Fibroblast of skin of right quadriceps (primary cell): Measurements from ENCODE around the gene AGAP2.
A peak's percentile ranks its signal among the peaks of the same experiment; 100 is the strongest.

Experiments
- DNase-seq: peaks from one replicate; pipeline ENCODE4 v3.0.0-alpha.2; 2013

AGAP2 gene

DNA sequence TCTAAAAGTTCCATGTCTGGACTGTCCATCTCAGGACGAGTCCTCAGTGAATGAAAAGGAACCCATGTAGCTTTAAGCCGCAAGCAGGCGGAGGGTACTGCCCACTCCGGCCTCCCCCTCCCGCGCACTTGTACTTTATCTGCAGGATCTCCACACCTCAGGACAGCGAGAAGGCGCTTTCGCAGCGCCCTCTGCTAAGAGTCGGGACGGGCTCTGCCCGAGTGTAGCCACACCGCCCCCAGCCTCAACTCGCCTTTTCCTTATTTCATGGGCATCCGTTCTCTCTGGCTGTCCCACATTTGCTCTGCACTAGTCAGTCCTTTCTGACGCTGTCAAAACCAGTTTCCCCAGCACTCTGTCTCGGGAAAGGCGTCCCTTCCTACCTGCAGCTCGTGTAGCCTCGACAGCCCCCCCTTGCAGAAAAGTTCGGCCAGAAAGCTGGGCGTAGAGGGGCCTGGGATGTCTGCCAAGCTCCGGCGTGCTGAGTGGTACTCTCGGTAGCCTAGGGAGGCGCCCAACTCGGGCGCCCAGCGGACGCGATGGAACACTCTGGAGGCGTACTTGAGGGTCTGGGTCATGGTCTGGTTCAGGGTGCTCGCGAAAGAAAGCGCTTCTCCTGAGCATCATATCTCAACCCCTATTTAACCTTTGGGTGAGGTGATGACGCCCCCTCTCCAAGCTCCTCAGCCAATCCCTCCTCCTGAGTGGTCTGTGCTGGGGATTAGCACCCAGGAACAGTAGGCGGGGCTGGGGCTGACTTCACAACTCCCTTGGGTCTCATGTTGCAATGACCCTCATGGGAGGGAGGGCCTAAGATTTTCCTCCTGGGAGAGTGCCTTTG, 28.1 kb upstream of the AGAP2 start, which contains the start of gene CYP27B1:
Gene CYP27B1, minus strand, starts transcription at position 615 of the 841 bp plus-strand sequence. Its CDS starts 37 bp downstream, at position 578.
- DNase-seq = no peak

GRCh38 chr12:57765698-57766463, 27.3 kb upstream of the AGAP2 start:
- no peak for DNase-seq

DNA sequence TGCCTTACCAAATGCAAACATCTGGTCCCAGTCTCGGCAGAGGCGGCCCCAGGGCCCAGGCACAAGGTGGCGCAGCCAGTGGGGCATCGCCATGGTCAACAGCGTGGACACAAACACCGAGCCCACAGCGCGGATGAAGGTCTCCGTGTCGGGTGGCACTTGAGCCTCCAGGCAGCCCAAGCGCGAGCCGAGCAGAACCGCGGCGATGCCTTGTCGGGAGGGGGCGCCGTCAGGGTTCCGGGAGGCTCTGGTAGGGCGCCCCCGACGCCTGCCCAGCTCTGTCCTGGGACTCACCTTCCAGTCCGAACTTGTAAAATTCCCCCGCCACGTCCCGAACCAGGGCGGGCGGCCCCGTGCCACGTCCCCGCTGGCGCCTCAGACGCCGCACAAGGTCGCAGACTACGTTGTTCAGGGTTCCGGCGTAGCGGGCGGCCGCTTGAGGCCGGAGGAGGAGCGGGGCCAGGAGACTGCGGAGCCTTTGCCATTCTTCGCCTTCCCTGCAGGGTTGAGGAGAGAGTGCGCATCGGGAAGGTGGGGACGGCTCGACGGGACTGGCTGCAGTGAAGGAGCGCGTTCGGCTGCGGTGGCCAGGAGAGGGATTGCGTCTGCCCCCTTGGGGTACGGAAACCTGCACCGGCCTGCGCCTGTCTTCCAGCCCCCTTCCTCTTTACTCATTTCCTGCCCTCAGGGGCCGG, 26.6 kb upstream of the AGAP2 start:
- DNase-seq = peak; percentile 25

GRCh38 chr12:57764662-57765002, 26.1 kb upstream of the AGAP2 start:
- DNase-seq = no peak

DNA sequence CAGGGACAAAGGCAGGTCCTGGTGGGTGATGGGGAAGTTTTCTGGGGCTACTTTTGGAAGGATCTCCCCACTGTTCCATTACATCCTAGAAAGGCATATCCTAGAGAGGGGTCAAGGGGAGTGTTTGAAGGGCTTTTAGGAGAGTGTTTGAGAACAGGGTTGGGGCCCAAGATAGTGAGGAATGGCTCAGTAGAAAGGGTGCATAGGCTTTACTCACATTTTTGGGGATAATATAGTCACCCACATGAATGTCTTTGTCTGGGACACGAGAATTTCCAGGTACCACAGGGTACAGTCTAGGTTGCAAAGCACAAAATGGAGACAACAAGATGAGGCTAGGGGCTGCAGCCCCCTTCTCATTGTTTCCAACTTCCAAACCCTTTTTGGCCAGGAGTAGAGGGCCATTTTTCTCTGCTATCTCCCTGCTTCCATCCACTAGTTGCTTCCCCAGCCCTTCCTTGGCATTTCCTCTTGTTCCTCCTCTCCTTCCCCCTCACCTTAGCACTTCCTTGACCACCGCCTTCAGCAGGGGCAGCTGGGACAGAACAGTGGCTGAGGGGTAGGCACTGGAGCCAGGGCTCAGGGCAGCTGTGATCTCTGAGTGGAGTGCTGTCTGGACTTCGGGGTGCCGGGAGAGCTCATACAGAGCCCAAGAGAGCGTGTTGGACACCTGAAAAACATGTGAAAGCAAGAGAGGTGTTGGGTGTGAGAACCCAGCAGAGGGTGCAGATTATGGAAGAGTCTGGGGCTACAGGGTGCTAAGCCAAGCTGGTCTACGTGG, 25.5 kb upstream of the AGAP2 start:
- DNase-seq = no peak

DNA sequence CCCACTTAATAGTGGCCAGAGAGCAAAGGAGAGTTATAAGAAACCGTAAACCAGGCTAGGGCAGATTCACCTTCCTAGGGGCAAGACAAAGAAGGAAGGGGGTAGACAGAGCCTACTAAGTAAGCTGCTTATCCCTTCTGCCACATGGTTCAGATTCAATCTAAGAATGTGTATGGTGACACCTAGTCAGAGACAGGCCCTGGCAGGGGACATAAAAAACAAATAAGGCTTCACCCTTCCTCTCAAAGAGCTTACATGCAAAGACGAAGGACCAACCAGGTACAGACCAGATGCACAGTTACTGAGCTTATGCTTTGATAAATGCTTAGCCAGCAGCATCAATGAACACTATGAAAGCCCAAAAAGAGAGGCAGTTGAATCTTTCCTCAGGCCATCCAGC, 23.9 kb upstream of the AGAP2 start:
- no peak for DNase-seq

DNA sequence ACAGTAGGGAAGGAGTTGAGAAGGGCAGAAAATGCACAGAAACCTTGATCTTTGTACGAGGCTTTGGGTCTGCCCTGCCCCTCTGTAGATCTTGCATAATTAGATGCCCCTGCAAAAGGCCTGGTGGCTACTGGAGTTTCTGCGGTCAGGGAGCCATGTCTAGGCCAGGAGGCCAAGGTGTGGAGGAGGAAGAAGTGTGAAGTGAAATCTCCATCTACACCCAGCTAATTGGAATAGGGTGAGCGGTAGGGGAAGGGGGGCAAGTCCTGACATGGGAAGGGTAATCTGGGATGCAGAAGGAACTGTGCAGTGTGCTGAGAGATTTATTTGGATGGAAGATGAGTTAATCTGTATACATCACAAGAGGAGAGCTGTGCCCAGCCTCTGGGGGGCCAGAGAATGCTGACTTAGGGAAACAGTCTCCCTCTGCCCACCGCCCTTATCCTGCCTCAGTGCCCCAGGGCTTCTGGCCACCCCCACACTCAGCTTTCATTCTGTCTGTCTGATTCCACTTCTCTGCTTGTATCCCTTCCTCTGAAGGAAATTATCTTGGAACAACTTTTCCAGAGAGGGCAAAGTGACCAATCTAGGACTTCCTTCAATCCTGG, 23.0 kb upstream of the AGAP2 start:
- no peak for DNase-seq

GRCh38 chr12:57760347-57760982, 21.9 kb upstream of the AGAP2 start:
- no peak for DNase-seq

- no peak for DNase-seq
Measured at GRCh38 chr12:57759360-57759980, 20.9 kb upstream of the AGAP2 start.

- DNase-seq = no peak
Measured at GRCh38 chr12:57758552-57759359, 20.2 kb upstream of the AGAP2 start.

DNA sequence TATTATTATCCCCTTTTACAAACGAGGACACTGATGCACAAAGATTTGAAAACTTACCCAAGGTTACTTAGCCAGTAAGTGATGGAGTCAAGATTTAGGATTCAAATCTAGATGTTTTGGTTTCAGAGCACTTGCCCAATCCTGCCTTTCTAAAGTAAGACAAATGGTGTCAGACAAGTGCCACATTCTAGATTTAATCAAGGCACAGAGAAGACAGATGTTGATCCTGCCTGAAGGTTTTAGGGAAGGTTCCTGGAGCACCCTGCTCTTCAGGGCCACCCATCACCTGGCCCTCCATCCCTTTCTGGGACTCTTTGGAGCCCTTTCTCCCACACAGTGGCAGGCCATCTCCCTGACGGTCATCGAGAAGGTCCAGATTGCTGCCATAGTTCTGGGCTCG, 19.2 kb upstream of the AGAP2 start:
- DNase-seq = no peak

- DNase-seq = no peak
Measured at GRCh38 chr12:57756406-57757341, 18.1 kb upstream of the AGAP2 start.

GRCh38 chr12:57755454-57756372, 17.2 kb upstream of the AGAP2 start:
- no peak for DNase-seq

GRCh38 chr12:57755194-57755453, 16.6 kb upstream of the AGAP2 start:
- DNase-seq = no peak

- no peak for DNase-seq
Measured at GRCh38 chr12:57754411-57755193, 16.1 kb upstream of the AGAP2 start, which contains the start of gene MARCHF9. TSS of gene MARCHF9 (plus strand) at chr12:57755103. CDS start at chr12:57755529, 426 bp downstream.

DNA sequence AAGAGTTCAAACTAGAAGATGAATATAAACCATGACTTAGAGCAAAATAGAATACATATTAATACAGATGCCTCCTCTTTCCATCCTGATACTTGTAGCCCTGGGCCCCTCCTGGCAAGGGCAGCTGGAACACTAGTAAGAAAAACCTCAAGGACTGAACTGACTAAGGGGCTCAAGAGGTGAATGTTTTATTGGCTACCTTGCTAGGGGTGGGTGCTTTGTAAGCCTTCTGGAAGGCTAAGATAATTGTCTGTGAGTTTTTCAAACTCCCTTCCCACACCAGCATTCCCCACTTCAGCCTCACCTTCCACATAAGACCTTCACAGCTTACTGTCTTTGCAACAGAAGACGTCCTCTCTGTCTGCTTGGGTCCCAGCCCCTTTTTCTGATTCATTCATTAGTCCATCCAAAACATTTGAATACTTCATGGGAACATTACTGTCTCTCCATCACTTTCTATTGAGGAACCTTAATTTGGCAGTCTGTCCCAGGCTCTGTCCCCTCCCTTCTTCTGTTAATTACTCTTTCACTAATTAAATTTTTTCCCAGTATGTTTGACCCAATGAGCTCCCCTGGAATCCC, 15.3 kb upstream of the AGAP2 start:
- no peak for DNase-seq

- DNase-seq = no peak
Measured at GRCh38 chr12:57752668-57753000, 14.1 kb upstream of the AGAP2 start.
